HFFc6 (cell line): Measurements from ENCODE around the gene OR8G1. TPM values are rescaled to one million over a fixed set of nuclear protein-coding genes. Genes with fewer than 3 reads are reported as not detected.

ENCODE experiments used
- DNase-seq: peaks from one replicate; pipeline ENCODE4 v3.0.0-alpha.2; 2018
- H3K27ac Mint-ChIP-seq: 2 replicates; pipeline ENCODE4 v1.8.0; 2020; ENCODE audit warnings: mild to moderate bottlenecking, mixed read lengths
- H3K27me3 Mint-ChIP-seq: 2 replicates; pipeline ENCODE4 v1.8.0; 2021; ENCODE audit warnings: mild to moderate bottlenecking, moderate library complexity, mixed read lengths; ENCODE audit not compliant: insufficient read depth
- H3K36me3 Mint-ChIP-seq: 2 replicates; pipeline ENCODE4 v1.8.0; 2021; ENCODE audit warnings: low read depth, mixed read lengths
- H3K4me1 Mint-ChIP-seq: 2 replicates; pipeline ENCODE4 v1.8.0; 2020; ENCODE audit warnings: low read depth, mixed read lengths
- H3K4me3 Mint-ChIP-seq: 2 replicates; pipeline ENCODE4 v1.8.0; 2020; ENCODE audit warnings: mild to moderate bottlenecking, moderate library complexity, mixed read lengths
- H3K9me3 Mint-ChIP-seq: 2 replicates; pipeline ENCODE4 v1.8.0; 2020; ENCODE audit warnings: mild to moderate bottlenecking, mixed read lengths
- total RNA-seq, 6 experiments: library from RNA; stranded (reverse); fragmentation: NEBNext Ultra II Directional; extraction: Animal tissue kit (Norgen Biotek cat#: 25700); gene quantifications; 2 replicates in 1 of 6; 3 replicates in 5 of 6; pipeline ENCODE4 v1.2.3, GENCODE V29; 2021
- TF ChIP-seq, protein P1 (sequence below): fragments of 200-600 bp; sonication (generic); IDR thresholded peaks from 2 replicates; pipeline ENCODE4 v1.5.0; 2021; ENCODE audit warnings: antibody characterized with exemption, mild to moderate bottlenecking

The OR8G1 gene
- total RNA-seq, 6 experiments from 2014 or later: not detected

DNA sequence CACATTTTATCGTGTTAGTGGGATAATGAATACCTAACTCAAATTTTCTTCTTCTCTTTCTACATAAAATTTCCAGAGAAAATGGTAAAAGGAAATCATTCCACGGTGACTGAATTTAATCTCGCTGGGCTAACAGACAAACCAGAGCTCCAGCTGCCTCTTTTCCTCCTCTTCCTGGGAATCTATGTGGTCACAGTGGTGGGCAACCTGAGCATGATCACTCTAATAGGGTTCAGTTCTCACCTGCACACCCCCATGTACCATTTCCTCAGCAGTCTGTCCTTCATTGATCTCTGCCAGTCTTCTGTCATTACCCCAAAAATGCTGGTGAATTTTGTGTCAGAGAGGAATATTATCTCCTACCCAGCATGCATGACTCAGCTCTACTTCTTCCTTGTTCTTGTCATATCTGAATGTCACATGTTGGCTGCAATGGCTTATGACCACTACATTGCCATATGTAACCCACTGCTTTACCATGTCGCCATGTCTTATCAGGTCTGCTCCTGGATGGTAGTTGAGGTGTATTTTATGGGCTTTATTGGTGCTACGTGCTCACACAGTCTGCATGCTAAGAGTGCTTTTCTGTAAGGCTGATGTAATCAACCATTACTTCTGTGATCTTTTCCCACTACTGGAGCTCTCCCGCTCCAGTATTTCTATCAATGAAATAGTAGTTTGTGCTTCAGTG lies 33.6 kb upstream of the OR8G1 start:
- H3K36me3 Mint-ChIP-seq: no peaks in the 10 kb centered on the region
- no peak overlapping the region for H3K27ac Mint-ChIP-seq
- H3K4me3 Mint-ChIP-seq: no peak overlapping the region
- no peak for DNase-seq
- H3K27me3 Mint-ChIP-seq: no peaks in the 10 kb centered on the region
- TF ChIP-seq, protein P1, sequence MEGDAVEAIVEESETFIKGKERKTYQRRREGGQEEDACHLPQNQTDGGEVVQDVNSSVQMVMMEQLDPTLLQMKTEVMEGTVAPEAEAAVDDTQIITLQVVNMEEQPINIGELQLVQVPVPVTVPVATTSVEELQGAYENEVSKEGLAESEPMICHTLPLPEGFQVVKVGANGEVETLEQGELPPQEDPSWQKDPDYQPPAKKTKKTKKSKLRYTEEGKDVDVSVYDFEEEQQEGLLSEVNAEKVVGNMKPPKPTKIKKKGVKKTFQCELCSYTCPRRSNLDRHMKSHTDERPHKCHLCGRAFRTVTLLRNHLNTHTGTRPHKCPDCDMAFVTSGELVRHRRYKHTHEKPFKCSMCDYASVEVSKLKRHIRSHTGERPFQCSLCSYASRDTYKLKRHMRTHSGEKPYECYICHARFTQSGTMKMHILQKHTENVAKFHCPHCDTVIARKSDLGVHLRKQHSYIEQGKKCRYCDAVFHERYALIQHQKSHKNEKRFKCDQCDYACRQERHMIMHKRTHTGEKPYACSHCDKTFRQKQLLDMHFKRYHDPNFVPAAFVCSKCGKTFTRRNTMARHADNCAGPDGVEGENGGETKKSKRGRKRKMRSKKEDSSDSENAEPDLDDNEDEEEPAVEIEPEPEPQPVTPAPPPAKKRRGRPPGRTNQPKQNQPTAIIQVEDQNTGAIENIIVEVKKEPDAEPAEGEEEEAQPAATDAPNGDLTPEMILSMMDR: no peak
- no peaks in the 10 kb centered on the region for H3K4me1 Mint-ChIP-seq
- peaks cover 30% of the 10 kb centered on the region; the same call in 1 of the 2 replicates for H3K9me3 Mint-ChIP-seq

DNA sequence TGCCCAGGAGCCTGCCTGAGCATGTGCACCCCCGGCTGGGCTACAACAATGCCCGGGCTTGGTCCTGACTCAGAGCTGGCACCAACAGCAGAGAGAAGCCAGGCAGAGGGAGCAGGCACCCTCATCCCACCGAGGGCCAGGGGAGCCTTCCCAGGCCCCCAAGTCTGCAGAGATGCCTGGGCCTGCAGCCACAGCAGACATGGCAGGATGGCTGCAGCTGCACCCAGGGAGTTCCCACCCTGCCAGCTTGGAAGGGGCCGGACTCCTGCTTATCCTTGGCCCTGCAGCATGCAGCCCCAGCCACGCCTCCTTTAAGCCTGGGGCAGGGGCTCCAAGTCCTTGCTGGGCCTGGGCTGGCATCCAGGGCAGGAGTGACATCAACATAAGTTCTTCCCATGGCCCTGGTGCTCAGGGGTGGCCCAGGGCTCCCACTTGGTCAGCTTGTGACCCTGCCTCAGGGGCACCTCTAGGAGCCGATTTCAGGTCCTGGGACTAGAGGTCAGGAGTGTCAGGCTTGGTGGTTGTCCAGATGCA lies 31.0 kb upstream of the OR8G1 start:
- Mint-ChIP-seq H3K27me3 (no peaks in the 10 kb centered on the region), H3K27ac (no peak overlapping the region), H3K36me3 (no peaks in the 10 kb centered on the region), H3K9me3 (peaks cover 29% of the 10 kb centered on the region; the same call in 1 of the 2 replicates), H3K4me1 (no peaks in the 10 kb centered on the region), H3K4me3 (no peak overlapping the region)
- no peak for DNase-seq
- TF ChIP-seq, protein P1: no peak

DNA sequence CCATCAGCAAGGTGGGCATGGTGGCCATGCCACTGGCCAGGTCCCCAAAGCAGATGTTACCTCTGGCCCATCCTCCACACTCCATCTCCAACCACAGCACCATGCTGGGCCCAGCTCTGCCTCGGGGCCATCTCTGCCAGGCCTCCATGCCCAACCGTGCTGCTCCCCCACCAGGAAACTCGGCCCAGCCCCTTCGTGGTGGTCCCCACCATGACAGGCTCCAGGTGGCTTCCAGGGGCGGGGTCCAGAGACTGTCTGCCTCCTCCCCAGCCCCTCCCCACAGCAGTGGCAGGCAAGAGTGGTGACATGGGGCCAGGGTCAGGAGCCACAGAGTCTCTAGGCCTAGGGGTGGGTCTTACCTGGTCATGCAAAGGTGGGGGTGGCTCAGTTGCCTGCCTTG lies 30.5 kb upstream of the OR8G1 start:
- TF ChIP-seq, protein P1: no peak
- Mint-ChIP-seq H3K36me3 (no peaks in the 10 kb centered on the region), H3K27me3 (no peaks in the 10 kb centered on the region), H3K4me1 (no peaks in the 10 kb centered on the region), H3K27ac (no peak overlapping the region), H3K4me3 (no peak overlapping the region), H3K9me3 (peaks cover 35% of the 10 kb centered on the region; the same call in 1 of the 2 replicates)
- DNase-seq: no peak

DNA sequence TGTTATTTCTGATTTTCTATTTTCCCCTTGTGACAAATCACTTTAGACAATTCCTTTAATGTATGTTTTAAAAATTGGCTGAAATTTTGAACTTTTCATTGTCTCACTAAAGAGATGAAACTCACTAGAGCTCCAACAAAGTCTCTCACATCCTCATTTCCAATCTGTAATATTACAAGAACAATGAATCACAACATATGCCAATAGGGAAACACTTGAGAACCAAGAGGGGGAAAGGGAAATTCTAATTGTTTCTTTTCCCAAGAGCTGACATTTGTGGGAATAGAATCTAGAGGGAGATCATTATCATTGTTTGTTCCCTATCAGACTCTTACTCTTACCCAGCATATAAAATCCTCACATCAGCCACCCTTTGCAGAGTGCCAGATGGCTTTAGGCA lies 29.6 kb upstream of the OR8G1 start:
- H3K27me3 Mint-ChIP-seq: no peaks in the 10 kb centered on the region
- no peaks in the 10 kb centered on the region for H3K36me3 Mint-ChIP-seq
- H3K4me3 Mint-ChIP-seq: no peak overlapping the region
- TF ChIP-seq, protein P1: no peak
- no peaks in the 10 kb centered on the region for H3K4me1 Mint-ChIP-seq
- no peak for DNase-seq
- no peak overlapping the region for H3K27ac Mint-ChIP-seq
- peaks cover 28% of the 10 kb centered on the region; the same call in 1 of the 2 replicates for H3K9me3 Mint-ChIP-seq

DNA sequence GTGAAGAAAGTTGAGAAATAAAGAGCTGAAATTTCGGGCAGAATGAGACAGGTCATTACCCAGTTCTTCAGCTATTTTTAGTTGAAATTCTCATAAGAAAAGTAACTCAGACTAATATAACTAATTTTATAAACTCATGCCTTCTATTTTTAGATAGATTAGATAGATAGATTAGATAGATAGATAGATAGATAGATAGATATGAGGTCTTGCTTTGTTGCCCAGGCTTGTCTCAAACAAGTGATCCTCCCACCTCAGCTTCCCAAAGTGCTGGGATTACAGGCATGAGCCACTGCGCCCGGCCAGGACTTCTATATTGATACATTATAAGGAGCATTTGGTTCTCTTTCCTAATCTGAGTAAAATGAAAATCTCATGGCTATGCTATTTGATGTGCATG lies 26.9 kb upstream of the OR8G1 start:
- TF ChIP-seq, protein P1: no peak
- Mint-ChIP-seq H3K4me1 (no peaks in the 10 kb centered on the region), H3K9me3 (peaks cover 17% of the 10 kb centered on the region; the same call in 1 of the 2 replicates), H3K27me3 (no peaks in the 10 kb centered on the region), H3K27ac (no peak overlapping the region), H3K36me3 (no peaks in the 10 kb centered on the region), H3K4me3 (no peak overlapping the region)
- no peak for DNase-seq
